GM12873 (cell line): Measurements from ENCODE around the gene HLCS.

Source experiments
- CTCF ChIP-seq: IDR thresholded peaks from 2 replicates; pipeline ENCODE4 v1.5.1; 2012; ENCODE audit warnings: low read depth, mild to moderate bottlenecking, moderate library complexity, low read length, control low read depth; ENCODE audit not compliant: insufficient read depth; ENCODE audit errors: missing control alignments

HLCS gene

GRCh38 chr21:36785615-36786014 lies 180.9 kb downstream of the HLCS start:
- no peak for TF ChIP-seq CTCF

- TF ChIP-seq CTCF = no peak
These were observed 181.5 kb downstream of the HLCS start for GRCh38 chr21:36784947-36785346.

- no peak for TF ChIP-seq CTCF
These were observed 182.7 kb downstream of the HLCS start for GRCh38 chr21:36783612-36784374.

- no peak for TF ChIP-seq CTCF
These were observed 185.6 kb downstream of the HLCS start for GRCh38 chr21:36780861-36781260.

GRCh38 chr21:36776981-36777617 lies 189.4 kb downstream of the HLCS start:
- no peak for TF ChIP-seq CTCF

GRCh38 chr21:36773995-36774394 lies 192.5 kb downstream of the HLCS start:
- no peak for TF ChIP-seq CTCF

GRCh38 chr21:36773117-36773516 lies 193.4 kb downstream of the HLCS start:
- no peak for TF ChIP-seq CTCF
